ENCODE results near the gene RAB37.

The RAB37 gene

DNA sequence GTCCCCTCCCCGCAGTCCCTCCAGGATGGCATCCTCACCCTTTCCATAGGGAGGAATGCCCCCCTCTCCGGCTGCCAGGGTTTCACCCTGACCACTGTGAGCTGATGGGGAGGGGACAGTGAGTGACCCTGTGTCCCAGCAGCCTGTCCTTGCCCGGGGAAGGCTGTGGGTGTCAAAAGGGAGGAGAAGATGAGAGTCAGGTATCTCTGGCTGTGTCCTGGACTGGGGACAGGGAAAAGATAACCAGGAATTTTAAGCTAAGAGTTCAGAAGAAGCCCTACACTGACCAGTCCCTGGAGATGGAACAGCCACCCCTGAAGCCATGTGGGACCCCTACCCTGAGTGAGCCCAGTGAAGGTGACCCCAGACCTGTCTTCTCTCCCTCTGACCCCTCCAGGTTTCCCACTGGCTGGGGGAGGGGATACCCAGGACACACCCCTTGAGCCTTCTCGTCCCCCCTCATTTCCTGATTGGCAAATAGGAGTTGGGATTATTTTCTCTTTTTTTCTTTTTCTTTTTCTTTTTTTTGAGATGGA lies 27.8 kb downstream of the RAB37 start:
- no peaks in the 10 kb centered on the region for H3K27me3 ChIP-seq (replicated peaks)
- no peak overlapping the region for H3K4me3 ChIP-seq (ENCODE audit: low read depth, low read length)
- in situ Hi-C loops (cut with HindIII; ENCODE audit: low pct_ligation_motif_present, low sequenced_read_pairs) = no loop called here
- DNase-seq = no peak
- H3K27ac ChIP-seq = no peak overlapping the region
- TF ChIP-seq, protein P1, sequence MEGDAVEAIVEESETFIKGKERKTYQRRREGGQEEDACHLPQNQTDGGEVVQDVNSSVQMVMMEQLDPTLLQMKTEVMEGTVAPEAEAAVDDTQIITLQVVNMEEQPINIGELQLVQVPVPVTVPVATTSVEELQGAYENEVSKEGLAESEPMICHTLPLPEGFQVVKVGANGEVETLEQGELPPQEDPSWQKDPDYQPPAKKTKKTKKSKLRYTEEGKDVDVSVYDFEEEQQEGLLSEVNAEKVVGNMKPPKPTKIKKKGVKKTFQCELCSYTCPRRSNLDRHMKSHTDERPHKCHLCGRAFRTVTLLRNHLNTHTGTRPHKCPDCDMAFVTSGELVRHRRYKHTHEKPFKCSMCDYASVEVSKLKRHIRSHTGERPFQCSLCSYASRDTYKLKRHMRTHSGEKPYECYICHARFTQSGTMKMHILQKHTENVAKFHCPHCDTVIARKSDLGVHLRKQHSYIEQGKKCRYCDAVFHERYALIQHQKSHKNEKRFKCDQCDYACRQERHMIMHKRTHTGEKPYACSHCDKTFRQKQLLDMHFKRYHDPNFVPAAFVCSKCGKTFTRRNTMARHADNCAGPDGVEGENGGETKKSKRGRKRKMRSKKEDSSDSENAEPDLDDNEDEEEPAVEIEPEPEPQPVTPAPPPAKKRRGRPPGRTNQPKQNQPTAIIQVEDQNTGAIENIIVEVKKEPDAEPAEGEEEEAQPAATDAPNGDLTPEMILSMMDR (IDR thresholded peaks at IDR 0.05; ENCODE audit: low read depth, low read length, missing control alignments) = no peak
- no peaks in the 10 kb centered on the region for H3K36me3 ChIP-seq (replicated peaks)

DNA sequence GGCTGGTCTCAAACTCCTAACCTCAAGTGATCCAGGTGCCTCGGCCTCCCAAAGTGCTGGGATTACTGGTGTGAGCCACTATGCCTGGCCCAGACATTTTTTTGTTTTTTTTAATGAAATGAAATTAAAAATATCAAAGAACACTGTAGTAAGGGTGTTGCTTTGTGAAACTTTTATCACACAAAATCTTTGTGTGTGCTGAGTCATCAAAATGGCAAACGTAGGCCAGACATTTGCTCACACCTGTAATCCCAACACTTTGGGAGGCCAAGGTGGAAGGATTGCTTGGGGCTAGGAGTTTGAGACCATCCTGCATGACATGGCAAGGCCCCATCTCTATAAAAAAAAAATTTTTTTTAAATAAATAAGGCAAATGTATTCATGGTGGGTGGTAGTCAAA lies 29.4 kb downstream of the RAB37 start:
- peaks cover 12% of the 10 kb centered on the region for H3K36me3 ChIP-seq (replicated peaks)
- in situ Hi-C loops (cut with HindIII; ENCODE audit: low pct_ligation_motif_present, low sequenced_read_pairs) = no loop called here
- no peak overlapping the region for H3K27ac ChIP-seq
- H3K27me3 ChIP-seq (replicated peaks) = no peaks in the 10 kb centered on the region
- DNase-seq = no peak
- TF ChIP-seq, protein P1 (IDR thresholded peaks at IDR 0.05; ENCODE audit: low read depth, low read length, missing control alignments) = no peak
- H3K4me3 ChIP-seq (ENCODE audit: low read depth, low read length) = no peak overlapping the region

DNA sequence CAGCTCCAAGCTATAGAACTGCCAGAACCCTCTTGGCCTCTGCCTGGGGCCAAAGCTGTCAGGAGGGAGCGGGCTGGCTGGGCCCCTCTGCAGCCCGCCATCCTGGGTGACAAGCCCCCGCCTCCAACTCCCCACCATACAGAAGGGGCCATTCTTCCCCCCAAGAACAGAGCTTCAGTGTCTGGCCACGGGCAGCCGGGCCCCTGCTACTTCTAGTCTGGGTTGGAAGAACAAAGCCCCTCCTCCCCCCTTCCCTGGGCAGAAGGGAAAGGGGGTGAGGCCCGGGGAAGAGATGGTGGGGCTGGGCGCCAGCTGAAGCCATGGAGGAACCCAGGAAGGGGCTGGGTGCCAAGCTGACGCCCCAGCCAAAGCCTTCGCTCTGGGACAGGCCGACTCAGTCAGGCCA lies 30.1 kb downstream of the RAB37 start:
- no peak overlapping the region for H3K27ac ChIP-seq
- H3K36me3 ChIP-seq (replicated peaks) = peaks cover 19% of the 10 kb centered on the region
- no peak overlapping the region for H3K4me3 ChIP-seq (ENCODE audit: low read depth, low read length)
- in situ Hi-C loops (cut with HindIII; ENCODE audit: low pct_ligation_motif_present, low sequenced_read_pairs) = no loop called here
- DNase-seq = no peak
- no peaks in the 10 kb centered on the region for H3K27me3 ChIP-seq (replicated peaks)
- TF ChIP-seq, protein P1 (IDR thresholded peaks at IDR 0.05; ENCODE audit: low read depth, low read length, missing control alignments) = no peak

DNA sequence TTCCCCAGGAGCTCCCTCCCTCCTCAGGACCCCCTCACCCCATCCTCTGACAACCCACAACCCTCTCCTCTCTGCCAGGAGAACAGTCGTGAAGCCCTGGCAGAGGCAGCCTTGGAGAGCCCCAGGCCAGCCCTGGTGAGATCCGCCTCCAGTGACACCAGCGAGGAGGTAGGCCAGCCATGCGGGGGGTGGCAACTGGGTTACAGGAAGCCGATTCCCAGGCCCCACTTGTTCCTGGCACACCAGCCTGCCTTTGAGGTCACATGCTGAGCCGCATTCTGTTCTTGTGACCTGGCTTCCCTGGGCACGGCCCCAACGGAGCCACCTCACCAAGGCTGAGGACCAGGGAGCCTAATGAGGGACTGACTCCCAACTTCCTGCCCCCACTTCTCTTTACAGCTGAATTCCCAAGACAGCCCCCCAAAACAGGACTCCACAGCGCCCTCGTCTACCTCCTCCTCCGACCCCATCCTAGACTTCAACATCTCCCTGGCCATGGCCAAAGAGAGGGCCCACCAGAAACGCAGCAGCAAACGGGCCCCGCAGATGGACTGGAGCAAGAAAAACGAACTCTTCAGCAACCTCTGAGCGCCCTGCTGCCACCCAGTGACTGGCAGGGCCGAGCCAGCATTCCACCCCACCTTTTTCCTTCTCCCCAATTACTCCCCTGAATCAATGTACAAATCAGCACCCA lies 31.2 kb downstream of the RAB37 start:
- TF ChIP-seq, protein P1 (IDR thresholded peaks at IDR 0.05; ENCODE audit: low read depth, low read length, missing control alignments) = no peak
- Histone ChIP-seq H3K36me3 (replicated peaks) (peaks cover 30% of the 10 kb centered on the region), H3K27ac (no peak overlapping the region), H3K4me3 (ENCODE audit: low read depth, low read length) (no peak overlapping the region), H3K27me3 (replicated peaks) (no peaks in the 10 kb centered on the region)
- in situ Hi-C loops (cut with HindIII; ENCODE audit: low pct_ligation_motif_present, low sequenced_read_pairs) = no loop called here
- no peak for DNase-seq

DNA sequence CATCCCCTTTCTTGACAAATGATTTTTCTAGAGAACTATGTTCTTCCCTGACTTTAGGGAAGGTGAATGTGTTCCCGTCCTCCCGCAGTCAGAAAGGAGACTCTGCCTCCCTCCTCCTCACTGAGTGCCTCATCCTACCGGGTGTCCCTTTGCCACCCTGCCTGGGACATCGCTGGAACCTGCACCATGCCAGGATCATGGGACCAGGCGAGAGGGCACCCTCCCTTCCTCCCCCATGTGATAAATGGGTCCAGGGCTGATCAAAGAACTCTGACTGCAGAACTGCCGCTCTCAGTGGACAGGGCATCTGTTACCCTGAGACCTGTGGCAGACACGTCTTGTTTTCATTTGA lies 31.7 kb downstream of the RAB37 start:
- TF ChIP-seq, protein P1 (IDR thresholded peaks at IDR 0.05; ENCODE audit: low read depth, low read length, missing control alignments) = no peak

More for the DNA sequence above, 31.7 kb downstream of the RAB37 start:
- Histone ChIP-seq H3K27ac (no peak overlapping the region), H3K27me3 (replicated peaks) (no peaks in the 10 kb centered on the region), H3K36me3 (replicated peaks) (peaks cover 34% of the 10 kb centered on the region), H3K4me3 (ENCODE audit: low read depth, low read length) (no peak overlapping the region)
- no peak for DNase-seq
- in situ Hi-C loops (cut with HindIII; ENCODE audit: low pct_ligation_motif_present, low sequenced_read_pairs) = no loop called here
